ENCODE results near the gene NCAPD2.

The NCAPD2 gene

DNA sequence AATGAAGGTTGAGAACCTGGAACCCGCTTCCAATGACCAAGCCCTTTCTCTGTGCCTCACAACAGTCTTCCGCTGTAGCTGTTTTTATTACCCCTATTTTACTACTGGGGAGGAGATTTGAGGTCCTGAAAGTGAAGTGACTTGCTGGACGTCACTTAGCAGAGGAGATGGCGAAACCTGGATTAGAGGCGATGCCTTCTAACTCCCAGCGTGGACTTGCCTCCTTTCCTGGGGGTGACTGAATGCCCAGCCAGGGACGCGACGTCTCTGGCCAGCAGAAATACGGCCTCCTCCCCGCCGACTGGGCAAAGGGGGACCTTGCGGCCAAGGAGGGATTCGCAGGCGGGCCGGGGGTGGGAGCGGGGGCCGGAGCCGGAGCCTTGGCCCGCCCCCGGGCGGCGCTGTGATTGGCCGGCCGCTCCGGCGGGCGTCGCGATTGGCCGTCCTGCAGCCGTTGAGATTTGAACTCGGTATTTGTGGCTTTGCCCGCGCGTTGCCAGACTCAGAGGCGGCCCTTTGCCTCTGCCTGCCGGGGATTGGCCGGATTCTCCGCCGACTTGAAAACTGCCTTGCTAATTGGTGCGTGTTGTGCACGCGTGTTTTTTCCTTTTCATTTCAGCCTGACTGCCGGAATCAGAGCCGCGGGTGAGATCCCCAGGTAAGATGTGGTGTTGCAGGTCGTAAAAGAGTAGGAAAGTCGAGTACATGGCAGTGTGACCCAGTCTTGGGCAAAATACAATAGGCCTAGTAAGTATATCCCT lies at the start of gene NCAPD2:
TSS of gene NCAPD2 (plus strand) at position 606 of the 761 bp plus-strand sequence. CDS start 997 bp downstream, outside the sequence.
- peak; percentile 76 for DNase-seq

DNA sequence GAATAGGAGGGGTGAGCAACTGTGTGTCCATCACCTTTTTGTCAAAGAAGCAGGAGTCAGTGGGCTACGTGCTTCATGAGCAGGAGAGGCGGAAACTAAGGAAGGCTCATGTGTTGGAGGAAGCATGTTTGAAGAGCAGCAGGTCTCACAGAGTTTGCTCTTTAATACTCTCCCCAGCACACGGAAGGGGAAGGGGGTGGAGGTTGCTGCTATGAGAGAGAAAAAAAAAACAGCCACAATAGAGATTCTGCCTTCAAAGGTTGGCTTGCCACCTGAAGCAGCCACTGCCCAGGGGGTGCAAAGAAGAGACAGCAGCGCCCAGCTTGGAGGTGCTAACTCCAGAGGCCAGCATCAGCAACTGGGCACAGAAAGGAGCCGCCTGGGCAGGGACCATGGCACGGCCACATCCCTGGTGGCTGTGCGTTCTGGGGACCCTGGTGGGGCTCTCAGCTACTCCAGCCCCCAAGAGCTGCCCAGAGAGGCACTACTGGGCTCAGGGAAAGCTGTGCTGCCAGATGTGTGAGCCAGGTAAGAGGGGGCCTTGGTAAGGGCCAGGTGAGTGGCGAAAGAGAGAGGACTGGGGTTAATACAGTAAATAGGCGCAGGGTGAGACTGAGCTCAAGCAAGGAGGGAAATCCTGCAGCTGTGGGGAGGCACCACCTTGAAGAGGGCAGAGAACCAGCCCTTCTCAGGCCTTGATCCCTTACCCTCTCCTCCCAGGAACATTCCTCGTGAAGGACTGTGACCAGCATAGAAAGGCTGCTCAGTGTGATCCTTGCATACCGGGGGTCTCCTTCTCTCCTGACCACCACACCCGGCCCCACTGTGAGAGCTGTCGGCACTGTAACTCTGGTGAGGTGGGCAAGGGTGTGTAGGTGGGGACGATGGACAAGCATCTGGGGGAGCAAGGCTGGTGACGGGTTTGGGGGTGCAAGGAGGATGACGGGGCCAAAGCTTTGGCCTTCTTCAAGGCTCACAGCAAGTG lies 48.9 kb upstream of the NCAPD2 start, which contains the start of gene CD27:
TSS of gene CD27 (plus strand) at position 252 of the 985 bp plus-strand sequence. CDS start at position 393, 141 bp downstream.
- no peak for DNase-seq

DNA sequence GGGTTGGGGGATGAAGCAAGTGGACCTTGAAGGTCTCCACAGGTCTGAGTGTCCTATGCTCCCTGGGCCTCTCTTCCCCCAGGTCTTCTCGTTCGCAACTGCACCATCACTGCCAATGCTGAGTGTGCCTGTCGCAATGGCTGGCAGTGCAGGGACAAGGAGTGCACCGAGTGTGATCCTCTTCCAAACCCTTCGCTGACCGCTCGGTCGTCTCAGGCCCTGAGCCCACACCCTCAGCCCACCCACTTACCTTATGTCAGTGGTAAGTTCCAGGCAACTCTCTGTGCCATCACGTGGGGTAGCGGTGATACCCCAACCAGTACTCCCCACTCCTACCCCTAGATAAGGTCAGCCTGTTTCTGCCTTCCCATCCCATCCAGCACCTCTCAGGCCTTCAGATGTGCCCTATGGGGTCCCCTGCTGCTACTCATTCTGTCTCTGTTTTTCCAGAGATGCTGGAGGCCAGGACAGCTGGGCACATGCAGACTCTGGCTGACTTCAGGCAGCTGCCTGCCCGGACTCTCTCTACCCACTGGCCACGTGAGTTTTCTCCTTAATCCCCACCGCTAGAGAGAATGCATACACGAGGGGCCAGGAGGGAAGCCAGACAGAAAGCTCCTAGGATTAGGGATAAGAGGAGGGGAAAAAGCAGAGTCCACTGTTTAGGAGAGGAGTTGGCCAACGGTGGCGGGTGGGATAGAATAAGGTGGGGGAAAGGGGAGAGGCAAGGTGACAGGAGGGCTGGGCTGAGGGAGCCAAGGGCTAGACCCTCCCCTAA lies 43.6 kb upstream of the NCAPD2 start:
- no peak for DNase-seq

- no peak for DNase-seq
Observed at GRCh38 chr12:6450869-6451347, 43.0 kb upstream of the NCAPD2 start.

GRCh38 chr12:6451348-6452244 lies 42.3 kb upstream of the NCAPD2 start, which contains the start of gene TAPBPL:
TAPBPL (plus strand) TSS chr12:6452042; CDS start chr12:6452249, 207 bp downstream.
- DNase-seq = peak; percentile 80

DNA sequence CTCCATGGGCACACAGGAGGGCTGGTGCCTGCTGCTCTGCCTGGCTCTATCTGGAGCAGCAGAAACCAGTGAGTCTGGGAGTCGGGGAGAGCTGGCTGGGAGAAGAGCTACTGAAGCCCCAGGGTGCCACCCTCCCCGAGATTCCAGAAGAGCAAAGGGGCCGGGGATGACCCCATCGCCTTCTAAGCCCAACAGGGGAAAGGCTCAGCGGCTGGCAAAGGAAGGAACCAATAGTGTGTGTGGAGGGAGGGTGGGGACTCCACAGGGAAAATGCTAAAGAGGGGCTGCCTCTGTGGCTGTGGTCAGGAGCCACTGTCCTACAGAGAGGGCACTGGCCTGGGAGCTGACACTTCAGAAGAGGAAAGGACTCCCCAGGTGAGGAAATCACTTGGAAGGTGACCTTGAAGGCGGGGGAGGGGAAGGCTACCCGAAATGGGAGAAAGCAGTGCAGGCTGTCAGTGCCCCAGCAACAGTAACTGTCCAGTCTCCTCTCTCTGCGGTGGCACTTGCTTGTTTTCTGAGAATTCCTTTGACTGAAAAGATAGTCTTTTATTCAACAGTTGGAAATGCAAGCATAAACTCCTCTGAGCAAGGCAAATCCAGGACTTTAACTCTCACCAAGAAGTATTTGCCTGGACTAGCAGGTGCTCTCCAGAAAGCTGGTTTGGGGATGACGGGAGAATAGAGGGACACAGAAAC lies 41.5 kb upstream of the NCAPD2 start:
- no peak for DNase-seq

- no peak for DNase-seq
Observed at GRCh38 chr12:6452944-6453630, 40.8 kb upstream of the NCAPD2 start.

DNA sequence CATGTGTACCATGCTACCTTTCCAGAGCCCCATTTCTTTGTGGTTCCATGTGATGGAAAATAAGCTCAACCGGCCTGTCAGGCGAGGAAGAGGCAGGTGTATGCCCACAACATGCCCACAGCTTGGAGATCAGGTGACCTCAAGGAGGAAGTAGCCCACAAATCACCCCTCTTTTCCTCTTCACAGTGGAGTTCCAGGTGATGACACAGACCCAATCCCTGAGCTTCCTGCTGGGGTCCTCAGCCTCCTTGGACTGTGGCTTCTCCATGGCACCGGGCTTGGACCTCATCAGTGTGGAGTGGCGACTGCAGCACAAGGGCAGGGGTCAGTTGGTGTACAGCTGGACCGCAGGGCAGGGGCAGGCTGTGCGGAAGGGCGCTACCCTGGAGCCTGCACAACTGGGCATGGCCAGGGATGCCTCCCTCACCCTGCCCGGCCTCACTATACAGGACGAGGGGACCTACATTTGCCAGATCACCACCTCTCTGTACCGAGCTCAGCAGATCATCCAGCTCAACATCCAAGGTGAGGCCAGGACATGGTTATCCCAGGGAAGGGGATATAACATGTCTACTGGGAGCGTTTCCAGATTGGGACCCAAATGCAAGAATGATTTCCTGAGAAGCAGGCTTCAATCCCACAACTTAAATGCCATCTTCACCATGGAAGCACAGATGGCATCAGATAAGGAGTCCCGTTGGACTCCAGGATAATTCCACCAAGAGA lies 36.5 kb upstream of the NCAPD2 start:
- no peak for DNase-seq

DNA sequence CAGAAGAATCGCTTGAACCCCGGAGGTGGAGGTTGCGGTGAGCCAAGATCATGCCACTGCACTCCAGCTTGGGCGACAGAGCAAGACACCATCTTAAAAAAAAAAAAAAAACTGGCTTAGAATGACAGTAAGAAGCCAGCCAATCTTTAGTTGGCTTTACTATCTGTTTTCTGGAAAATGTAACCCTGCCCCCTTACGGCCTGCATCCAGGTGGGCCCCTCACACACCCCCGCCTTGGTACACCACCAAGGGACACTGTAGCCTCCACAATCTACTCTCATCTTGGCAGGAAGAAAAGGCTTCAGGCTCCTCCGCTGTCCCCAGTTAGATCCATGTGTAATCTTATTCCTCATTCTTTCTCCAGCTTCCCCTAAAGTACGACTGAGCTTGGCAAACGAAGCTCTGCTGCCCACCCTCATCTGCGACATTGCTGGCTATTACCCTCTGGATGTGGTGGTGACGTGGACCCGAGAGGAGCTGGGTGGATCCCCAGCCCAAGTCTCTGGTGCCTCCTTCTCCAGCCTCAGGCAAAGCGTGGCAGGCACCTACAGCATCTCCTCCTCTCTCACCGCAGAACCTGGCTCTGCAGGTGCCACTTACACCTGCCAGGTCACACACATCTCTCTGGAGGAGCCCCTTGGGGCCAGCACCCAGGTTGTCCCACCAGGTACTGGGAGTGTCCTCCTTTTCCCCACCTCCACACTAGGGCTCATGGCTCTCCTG lies 35.5 kb upstream of the NCAPD2 start:
- DNase-seq = no peak

DNA sequence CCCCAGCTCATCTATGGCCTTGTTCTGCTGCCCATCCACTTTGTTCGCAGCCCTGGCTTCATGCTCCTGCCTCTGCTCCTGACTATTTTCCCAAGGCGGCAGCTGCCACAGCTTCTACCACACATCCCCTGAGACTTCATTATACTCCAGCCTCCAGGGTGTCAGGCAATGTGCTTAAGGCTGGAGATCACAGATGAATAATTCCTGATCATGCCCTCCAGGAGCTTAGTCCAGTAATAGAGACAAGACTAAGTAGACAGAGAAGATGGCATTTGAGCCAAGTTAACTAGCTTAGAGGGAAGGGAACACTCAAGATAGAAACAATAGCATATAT lies 34.9 kb upstream of the NCAPD2 start:
- DNase-seq = no peak

GRCh38 chr12:6460751-6461371 lies 33.0 kb upstream of the NCAPD2 start:
- no peak for DNase-seq

GRCh38 chr12:6461401-6462233 lies 32.3 kb upstream of the NCAPD2 start:
- no peak for DNase-seq

- DNase-seq = no peak
Observed at GRCh38 chr12:6462234-6462995, 31.5 kb upstream of the NCAPD2 start.

DNA sequence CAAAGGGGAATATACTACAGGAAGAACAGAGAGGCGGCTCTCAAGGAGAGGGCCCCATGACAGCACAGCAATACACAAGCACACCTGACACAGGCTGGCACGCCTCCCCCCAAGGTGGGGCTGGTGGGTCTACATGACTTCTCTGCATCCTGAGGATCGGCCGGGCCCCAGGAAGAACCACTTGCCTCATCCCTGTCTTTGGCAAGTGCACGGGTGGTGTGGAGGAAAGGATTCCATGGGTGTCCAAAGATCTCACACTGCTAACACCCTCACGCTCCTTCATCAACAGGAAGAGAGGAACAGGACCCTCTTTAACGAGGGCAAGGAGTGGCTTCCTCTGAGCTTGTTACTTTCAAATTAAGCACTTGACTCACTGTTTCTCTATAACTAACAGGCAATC lies 30.7 kb upstream of the NCAPD2 start:
- DNase-seq = no peak

GRCh38 chr12:6463858-6464257 lies 30.0 kb upstream of the NCAPD2 start:
- no peak for DNase-seq

GRCh38 chr12:6464531-6464930 lies 29.4 kb upstream of the NCAPD2 start:
- no peak for DNase-seq
